Measurements from ENCODE around the gene SORCS2. TPM values are rescaled to one million over a fixed set of nuclear protein-coding genes. Genes with fewer than 3 reads are reported as not detected.

SORCS2 gene
- total and polyA plus RNA-seq, 2 of the 8 experiments (the other 6 are each of a cell fraction or from before 2014, with no cell fraction given): 0.36 to 1.8 TPM

- TF ChIP-seq POLR2AphosphoS5 (IDR thresholded peaks at IDR 0.05; ENCODE audit: low read depth, low read length): no peak
- TF ChIP-seq EGR1 (IDR thresholded peaks at IDR 0.05; ENCODE audit: borderline replicate concordance, low read depth, low read length): no peak
- TF ChIP-seq TAF7 (optimal IDR thresholded peaks at IDR 0.05; ENCODE audit: borderline replicate concordance, low read depth, low read length): no peak
Observed at GRCh38 chr4:7736436-7737267, 544.3 kb downstream of the SORCS2 start (continued).
